Measurements from ENCODE around the gene CMSS1.

Gene CMSS1

DNA sequence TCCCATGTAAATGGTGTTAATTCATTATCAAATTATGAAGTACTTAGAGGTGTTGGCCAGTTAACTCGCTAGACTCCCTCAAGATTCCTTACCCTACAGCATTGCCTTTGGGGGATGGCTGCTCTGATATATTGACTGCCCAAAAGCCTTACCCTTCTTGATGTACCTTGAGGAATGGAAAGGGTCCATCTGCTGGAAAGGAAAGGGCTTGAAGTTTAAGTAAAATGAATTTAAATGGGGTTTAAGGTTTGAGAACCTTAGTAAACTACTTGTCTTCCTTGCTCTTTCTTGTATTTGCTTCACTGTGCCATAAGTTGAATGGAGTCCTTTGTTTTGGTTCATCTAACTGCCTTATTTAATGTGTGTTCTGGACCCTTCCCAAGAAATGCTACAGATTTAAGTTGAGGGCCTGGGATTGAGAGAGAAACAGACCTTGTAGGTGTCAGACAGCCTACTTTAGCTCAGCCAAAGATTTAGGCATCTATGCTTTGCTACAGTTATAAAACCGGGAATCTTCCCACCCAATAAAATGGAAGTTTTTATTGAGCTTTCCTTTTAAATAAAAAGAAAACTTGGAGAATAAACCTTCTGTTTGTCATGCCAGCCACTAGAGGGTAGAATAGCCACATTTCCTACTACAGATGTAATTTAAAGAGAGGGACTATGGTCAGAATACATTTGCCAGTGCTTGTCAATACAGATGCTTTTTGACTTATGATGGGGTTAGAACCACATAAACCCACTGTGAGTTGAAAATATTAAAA, 25.3 kb downstream of the CMSS1 start:
- ChIA-PET POLR2A (no interaction called here), CTCF (interaction anchor here (0.5 to 2.4 kb wide), 20 partner anchors 7 to 426 kb away, joined by 3 to 26 read pairs (median 4); no protein-coding TSS in a partner anchor)
- Histone ChIP-seq H3K36me3 (ENCODE audit: control insufficient read depth in 4 of 4, insufficient read depth in 4 of 4, low read length in 3 of 4) (no peaks in the 10 kb centered on the region), H3K27me3 (replicated peaks in 2 of 5; ENCODE audit: control insufficient read depth in 4 of 5, insufficient read depth in 5 of 5, low read length in 4 of 5) (no peaks in the 10 kb centered on the region), H3K4me3 (ENCODE audit: control insufficient read depth in 1 of 7, extremely low read depth in 1 of 7, insufficient read depth in 4 of 7, low read depth in 2 of 7, low read length in 6 of 7) (no peak overlapping the region), H3K4me1 (ENCODE audit: control extremely low read depth in 1 of 4, control insufficient read depth in 4 of 4, insufficient read depth in 4 of 4, low read length in 3 of 4) (peaks cover 0 to 17% (median 5%) of the 10 kb centered on the region in 4 experiments), H3K27ac (ENCODE audit: insufficient read depth in 1 of 2, low read depth in 1 of 2, low read length in 2 of 2, poor library complexity in 1 of 2, severe bottlenecking in 2 of 2) (no peak overlapping the region), H3K9me3 (ENCODE audit: control extremely low read depth in 1 of 5, control insufficient read depth in 4 of 5, insufficient read depth in 2 of 5, low read depth in 1 of 5, low read length in 4 of 5) (no peaks in the 10 kb centered on the region)
- WGBS (ENCODE audit: insufficient coverage), result no CpG with 5 or more reads among the region's 2 CpGs
- DNase-seq, result peak; percentile 51 to 56 (median 54)

DNA sequence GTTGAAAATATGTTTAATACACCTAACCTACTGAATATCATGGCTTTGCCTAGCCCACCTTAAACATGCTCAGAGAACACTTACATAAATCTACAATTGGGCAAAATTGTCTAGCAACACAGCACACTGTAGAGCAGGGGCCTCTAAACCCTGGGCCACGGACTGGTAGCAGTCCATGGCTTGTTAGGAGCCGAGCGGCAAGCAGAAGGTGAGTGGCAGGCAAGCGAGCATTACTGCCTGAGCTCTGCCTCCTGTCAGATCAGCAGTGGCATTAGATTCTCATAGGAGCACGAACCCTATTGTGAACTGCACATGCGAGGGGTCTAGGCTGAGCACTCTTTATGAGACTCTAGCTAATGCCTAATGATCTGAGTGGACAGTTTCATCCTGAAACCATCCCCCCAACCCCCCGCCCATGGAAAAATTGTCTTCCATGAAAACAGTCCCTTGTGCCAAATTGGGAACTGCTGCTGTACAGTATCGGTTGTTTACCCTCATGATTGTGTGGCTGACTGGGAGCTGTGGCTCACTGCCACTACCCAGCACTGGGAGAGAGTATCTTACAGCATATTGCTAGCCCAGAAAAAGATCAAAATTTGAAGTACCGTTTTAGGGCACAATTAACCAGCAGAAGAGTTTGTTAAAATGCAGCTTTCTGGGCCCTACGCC, 26.1 kb downstream of the CMSS1 start:
- Histone ChIP-seq H3K27me3 (replicated peaks in 2 of 5; ENCODE audit: control insufficient read depth in 4 of 5, insufficient read depth in 5 of 5, low read length in 4 of 5) (no peaks in the 10 kb centered on the region), H3K9me3 (ENCODE audit: control extremely low read depth in 1 of 5, control insufficient read depth in 4 of 5, insufficient read depth in 2 of 5, low read depth in 1 of 5, low read length in 4 of 5) (no peaks in the 10 kb centered on the region), H3K4me3 (ENCODE audit: control insufficient read depth in 1 of 7, extremely low read depth in 1 of 7, insufficient read depth in 4 of 7, low read depth in 2 of 7, low read length in 6 of 7) (no peak overlapping the region), H3K27ac (ENCODE audit: insufficient read depth in 1 of 2, low read depth in 1 of 2, low read length in 2 of 2, poor library complexity in 1 of 2, severe bottlenecking in 2 of 2) (no peak overlapping the region), H3K36me3 (ENCODE audit: control insufficient read depth in 4 of 4, insufficient read depth in 4 of 4, low read length in 3 of 4) (no peaks in the 10 kb centered on the region), H3K4me1 (ENCODE audit: control extremely low read depth in 1 of 4, control insufficient read depth in 4 of 4, insufficient read depth in 4 of 4, low read length in 3 of 4) (peaks cover 0 to 17% (median 5%) of the 10 kb centered on the region in 4 experiments)
- POLR2A ChIA-PET, result no interaction called here
- CTCF ChIA-PET, result interaction anchor here (0.7 to 2.4 kb wide), 29 partner anchors 8 to 425 kb away, joined by 3 to 26 read pairs (median 4); partner anchors contain the start of gene CMSS1
- no peak for DNase-seq
- WGBS (ENCODE audit: insufficient coverage), result 95% methylated on average over 10 of the region's 10 CpGs

DNA sequence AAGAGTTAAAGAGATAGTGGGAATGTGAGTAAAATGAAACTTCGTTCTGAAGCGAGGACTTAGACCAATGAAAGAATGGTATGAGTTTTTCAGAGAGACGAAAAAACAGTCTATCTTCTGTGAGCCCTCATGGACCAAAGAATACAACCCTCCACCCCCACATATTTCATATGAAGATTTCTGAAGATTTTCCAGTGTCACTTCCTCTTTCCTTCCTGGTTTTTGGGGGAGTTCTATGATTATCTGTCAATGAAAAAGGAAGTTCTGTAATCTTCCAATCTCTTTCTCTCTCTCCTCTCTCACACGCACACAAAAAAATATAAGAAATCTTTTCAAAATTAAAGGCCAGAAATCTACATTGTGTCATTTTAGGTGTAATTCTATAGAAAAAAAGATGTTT, 27.7 kb downstream of the CMSS1 start:
- Histone ChIP-seq H3K9me3 (ENCODE audit: control extremely low read depth in 1 of 5, control insufficient read depth in 4 of 5, insufficient read depth in 2 of 5, low read depth in 1 of 5, low read length in 4 of 5) (no peaks in the 10 kb centered on the region), H3K27ac (ENCODE audit: insufficient read depth in 1 of 2, low read depth in 1 of 2, low read length in 2 of 2, poor library complexity in 1 of 2, severe bottlenecking in 2 of 2) (no peak overlapping the region), H3K36me3 (ENCODE audit: control insufficient read depth in 4 of 4, insufficient read depth in 4 of 4, low read length in 3 of 4) (no peaks in the 10 kb centered on the region), H3K4me1 (ENCODE audit: control extremely low read depth in 1 of 4, control insufficient read depth in 4 of 4, insufficient read depth in 4 of 4, low read length in 3 of 4) (peaks cover 0 to 18% (median 5%) of the 10 kb centered on the region in 4 experiments), H3K4me3 (ENCODE audit: control insufficient read depth in 1 of 7, extremely low read depth in 1 of 7, insufficient read depth in 4 of 7, low read depth in 2 of 7, low read length in 6 of 7) (no peak overlapping the region), H3K27me3 (replicated peaks in 2 of 5; ENCODE audit: control insufficient read depth in 4 of 5, insufficient read depth in 5 of 5, low read length in 4 of 5) (no peaks in the 10 kb centered on the region)
- POLR2A ChIA-PET, result no interaction called here
- DNase-seq, result peak in 2 of 3 donors; percentile 18 to 30
- no CpG with 5 or more reads among the region's 4 CpGs for WGBS (ENCODE audit: insufficient coverage)
- CTCF ChIA-PET, result interaction anchor here (1.2 to 2.1 kb wide), 2 partner anchors 22 to 403 kb away, joined by 4 to 6 read pairs; no protein-coding TSS in a partner anchor

DNA sequence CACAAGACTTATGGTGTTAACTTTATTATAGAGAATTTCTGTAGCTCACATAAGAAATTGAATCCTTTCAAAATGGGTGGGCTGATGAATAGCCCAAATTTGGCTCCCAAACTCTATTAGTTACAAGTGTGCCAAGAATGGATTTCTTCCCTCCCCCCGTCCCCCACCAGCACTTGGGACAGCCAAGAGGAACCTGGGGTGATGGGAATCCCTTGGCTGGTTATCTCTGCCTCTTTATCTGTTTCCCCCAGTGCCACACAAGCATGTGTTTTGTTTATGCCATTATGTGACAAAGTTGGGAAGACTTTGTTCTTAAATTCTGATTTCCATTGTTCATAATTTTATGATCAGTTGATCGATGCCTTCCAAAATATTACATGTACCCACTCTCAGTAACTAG, 28.3 kb downstream of the CMSS1 start:
- CTCF ChIA-PET, result interaction anchor here (0.6 to 1.8 kb wide), 11 partner anchors 12 to 444 kb away, joined by 3 to 6 read pairs (median 3); no protein-coding TSS in a partner anchor
- H3K27ac ChIP-seq (ENCODE audit: insufficient read depth in 1 of 2, low read depth in 1 of 2, low read length in 2 of 2, poor library complexity in 1 of 2, severe bottlenecking in 2 of 2), result no peak overlapping the region

DNA sequence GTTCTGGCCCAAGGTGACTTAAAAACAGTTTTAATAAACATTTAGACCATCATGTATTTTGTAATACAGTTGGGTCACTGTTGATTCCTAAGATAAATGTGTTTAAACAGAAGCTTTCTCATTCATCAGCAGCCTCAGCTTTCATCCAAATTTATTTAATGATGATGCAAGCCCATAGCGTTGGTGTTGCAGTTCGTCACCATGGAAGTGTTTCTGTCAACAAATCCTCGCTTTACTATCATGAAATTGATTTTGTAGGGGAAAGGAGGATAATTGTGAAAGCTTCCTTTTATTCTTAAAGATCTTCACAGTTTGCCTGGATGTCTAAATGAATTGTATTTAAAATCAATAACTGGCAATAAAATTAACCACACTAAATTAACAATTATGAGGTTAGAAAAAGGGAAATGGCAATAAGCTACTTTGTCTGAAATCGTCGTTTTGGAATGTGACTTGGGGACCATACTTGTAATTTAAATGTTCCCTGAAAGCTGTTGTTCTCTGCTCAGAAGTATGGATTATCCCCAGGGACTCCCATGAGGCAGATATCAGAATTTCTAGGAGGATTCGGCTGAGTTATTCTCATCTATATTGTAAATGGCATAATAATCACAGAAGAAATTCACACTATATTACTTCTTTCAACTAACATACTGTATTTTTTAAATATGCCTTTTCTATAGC, 29.0 kb downstream of the CMSS1 start:
- no CpG with 5 or more reads among the region's 6 CpGs for WGBS (ENCODE audit: insufficient coverage)

More for the DNA sequence above, 28.3 kb downstream of the CMSS1 start:
- WGBS (ENCODE audit: insufficient coverage), result 60% methylated on average over 1 of the region's 2 CpGs
- Histone ChIP-seq H3K4me3 (ENCODE audit: control insufficient read depth in 1 of 7, extremely low read depth in 1 of 7, insufficient read depth in 4 of 7, low read depth in 2 of 7, low read length in 6 of 7) (no peak overlapping the region), H3K27me3 (replicated peaks in 2 of 5; ENCODE audit: control insufficient read depth in 4 of 5, insufficient read depth in 5 of 5, low read length in 4 of 5) (no peaks in the 10 kb centered on the region), H3K36me3 (ENCODE audit: control insufficient read depth in 4 of 4, insufficient read depth in 4 of 4, low read length in 3 of 4) (no peaks in the 10 kb centered on the region), H3K9me3 (ENCODE audit: control extremely low read depth in 1 of 5, control insufficient read depth in 4 of 5, insufficient read depth in 2 of 5, low read depth in 1 of 5, low read length in 4 of 5) (no peaks in the 10 kb centered on the region), H3K4me1 (ENCODE audit: control extremely low read depth in 1 of 4, control insufficient read depth in 4 of 4, insufficient read depth in 4 of 4, low read length in 3 of 4) (peaks cover 0 to 24% (median 5%) of the 10 kb centered on the region in 4 experiments)
- POLR2A ChIA-PET, result no interaction called here
- peak in 2 of 3 donors; percentile 23 to 46 for DNase-seq

DNA sequence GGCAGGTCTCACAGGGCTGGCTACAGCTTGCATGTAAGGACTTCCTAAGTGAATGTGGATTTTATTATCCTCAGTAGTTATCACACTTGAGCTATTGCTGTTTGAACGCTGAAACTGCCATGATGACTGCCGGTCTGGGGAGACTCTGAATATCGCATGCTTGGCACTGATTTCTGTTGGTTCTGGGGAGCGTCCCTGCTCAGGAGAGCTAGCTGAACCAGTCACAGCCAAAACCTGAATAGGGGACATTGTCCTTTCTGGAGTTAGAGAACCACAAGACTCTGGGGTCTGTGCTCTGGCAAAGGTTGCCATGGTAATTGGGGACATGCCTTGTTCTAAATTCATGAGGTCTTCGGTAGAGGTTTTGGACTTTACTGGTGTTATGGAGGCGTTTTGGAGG, 30.8 kb downstream of the CMSS1 start:
- Histone ChIP-seq H3K4me3 (ENCODE audit: control insufficient read depth in 1 of 7, extremely low read depth in 1 of 7, insufficient read depth in 4 of 7, low read depth in 2 of 7, low read length in 6 of 7) (no peak overlapping the region), H3K27ac (ENCODE audit: insufficient read depth in 1 of 2, low read depth in 1 of 2, low read length in 2 of 2, poor library complexity in 1 of 2, severe bottlenecking in 2 of 2) (no peak overlapping the region), H3K27me3 (replicated peaks in 2 of 5; ENCODE audit: control insufficient read depth in 4 of 5, insufficient read depth in 5 of 5, low read length in 4 of 5) (no peaks in the 10 kb centered on the region), H3K4me1 (ENCODE audit: control extremely low read depth in 1 of 4, control insufficient read depth in 4 of 4, insufficient read depth in 4 of 4, low read length in 3 of 4) (peaks cover 0 to 26% (median 5%) of the 10 kb centered on the region in 4 experiments), H3K36me3 (ENCODE audit: control insufficient read depth in 4 of 4, insufficient read depth in 4 of 4, low read length in 3 of 4) (no peaks in the 10 kb centered on the region), H3K9me3 (ENCODE audit: control extremely low read depth in 1 of 5, control insufficient read depth in 4 of 5, insufficient read depth in 2 of 5, low read depth in 1 of 5, low read length in 4 of 5) (no peaks in the 10 kb centered on the region)
- 100% methylated on average over 6 of the region's 6 CpGs for WGBS (ENCODE audit: insufficient coverage)
- DNase-seq, result no peak
- POLR2A ChIA-PET, result no interaction called here
- CTCF ChIA-PET, result interaction anchor here (1.1 kb wide), 1 partner anchor 406 kb away, joined by 3 read pairs; no protein-coding TSS in a partner anchor

More for the DNA sequence above, 29.0 kb downstream of the CMSS1 start:
- Histone ChIP-seq H3K4me1 (ENCODE audit: control extremely low read depth in 1 of 4, control insufficient read depth in 4 of 4, insufficient read depth in 4 of 4, low read length in 3 of 4) (peaks cover 0 to 27% (median 5%) of the 10 kb centered on the region in 4 experiments), H3K36me3 (ENCODE audit: control insufficient read depth in 4 of 4, insufficient read depth in 4 of 4, low read length in 3 of 4) (no peaks in the 10 kb centered on the region), H3K27ac (ENCODE audit: insufficient read depth in 1 of 2, low read depth in 1 of 2, low read length in 2 of 2, poor library complexity in 1 of 2, severe bottlenecking in 2 of 2) (no peak overlapping the region), H3K4me3 (ENCODE audit: control insufficient read depth in 1 of 7, extremely low read depth in 1 of 7, insufficient read depth in 4 of 7, low read depth in 2 of 7, low read length in 6 of 7) (no peak overlapping the region), H3K27me3 (replicated peaks in 2 of 5; ENCODE audit: control insufficient read depth in 4 of 5, insufficient read depth in 5 of 5, low read length in 4 of 5) (no peaks in the 10 kb centered on the region), H3K9me3 (ENCODE audit: control extremely low read depth in 1 of 5, control insufficient read depth in 4 of 5, insufficient read depth in 2 of 5, low read depth in 1 of 5, low read length in 4 of 5) (no peaks in the 10 kb centered on the region)
- ChIA-PET CTCF (interaction anchor here (0.6 to 1.8 kb wide), 11 partner anchors 12 to 444 kb away, joined by 3 to 6 read pairs (median 3); no protein-coding TSS in a partner anchor), POLR2A (interaction anchor here (0.8 kb wide), 1 partner anchor 223 kb away, joined by 9 read pairs; no protein-coding TSS in a partner anchor)
- peak in 2 of 3 donors; percentile 61 to 62 for DNase-seq
